ENCODE results near the gene SCG5.

GRCh38 chr15:32643907-32644445, 2.5 kb downstream of the SCG5 start:
- TF ChIP-seq, protein P1, sequence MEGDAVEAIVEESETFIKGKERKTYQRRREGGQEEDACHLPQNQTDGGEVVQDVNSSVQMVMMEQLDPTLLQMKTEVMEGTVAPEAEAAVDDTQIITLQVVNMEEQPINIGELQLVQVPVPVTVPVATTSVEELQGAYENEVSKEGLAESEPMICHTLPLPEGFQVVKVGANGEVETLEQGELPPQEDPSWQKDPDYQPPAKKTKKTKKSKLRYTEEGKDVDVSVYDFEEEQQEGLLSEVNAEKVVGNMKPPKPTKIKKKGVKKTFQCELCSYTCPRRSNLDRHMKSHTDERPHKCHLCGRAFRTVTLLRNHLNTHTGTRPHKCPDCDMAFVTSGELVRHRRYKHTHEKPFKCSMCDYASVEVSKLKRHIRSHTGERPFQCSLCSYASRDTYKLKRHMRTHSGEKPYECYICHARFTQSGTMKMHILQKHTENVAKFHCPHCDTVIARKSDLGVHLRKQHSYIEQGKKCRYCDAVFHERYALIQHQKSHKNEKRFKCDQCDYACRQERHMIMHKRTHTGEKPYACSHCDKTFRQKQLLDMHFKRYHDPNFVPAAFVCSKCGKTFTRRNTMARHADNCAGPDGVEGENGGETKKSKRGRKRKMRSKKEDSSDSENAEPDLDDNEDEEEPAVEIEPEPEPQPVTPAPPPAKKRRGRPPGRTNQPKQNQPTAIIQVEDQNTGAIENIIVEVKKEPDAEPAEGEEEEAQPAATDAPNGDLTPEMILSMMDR (IDR thresholded peaks at IDR 0.05): no peak
- no peak for TF ChIP-seq POLR2A (IDR thresholded peaks at IDR 0.05)

Data from right lobe of liver (tissue), 4 donors.